ENCODE results near the gene SIM1.

DNA sequence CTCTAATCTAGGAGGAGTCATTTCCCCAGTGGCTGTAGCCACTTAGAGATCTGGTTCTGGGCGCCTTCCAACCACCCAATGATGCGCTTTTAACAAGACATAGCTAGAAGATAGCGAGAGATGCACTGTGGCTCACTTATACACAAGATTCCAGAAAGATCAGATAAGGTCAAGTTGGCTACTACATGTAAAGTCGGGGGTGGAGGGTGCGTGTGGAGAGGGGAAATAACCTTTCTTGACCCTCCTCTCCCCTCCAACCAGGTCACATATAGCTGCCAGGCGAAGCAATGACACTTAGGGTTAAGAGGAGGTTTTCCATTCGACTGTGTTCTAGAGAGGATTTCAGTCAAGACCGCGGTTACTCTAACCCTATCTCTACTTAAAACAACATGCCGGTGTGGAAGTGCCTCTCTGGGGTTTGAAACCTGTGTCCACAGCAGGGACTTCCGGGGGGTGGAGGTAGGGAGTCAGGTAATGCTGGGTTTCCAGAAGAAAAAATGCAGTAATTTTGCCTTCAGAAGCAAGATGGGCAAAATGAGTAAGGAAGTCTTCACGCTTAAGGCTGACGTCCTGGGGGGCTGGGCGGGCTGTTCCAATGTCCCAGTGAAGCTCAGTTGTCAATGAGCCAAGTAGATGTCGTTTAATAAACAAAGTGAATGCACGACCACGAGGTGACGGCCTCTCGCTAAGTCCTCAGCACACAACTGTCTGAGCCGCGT is 1.8 kb upstream of the SIM1 start:
- TF ChIP-seq, protein P1, sequence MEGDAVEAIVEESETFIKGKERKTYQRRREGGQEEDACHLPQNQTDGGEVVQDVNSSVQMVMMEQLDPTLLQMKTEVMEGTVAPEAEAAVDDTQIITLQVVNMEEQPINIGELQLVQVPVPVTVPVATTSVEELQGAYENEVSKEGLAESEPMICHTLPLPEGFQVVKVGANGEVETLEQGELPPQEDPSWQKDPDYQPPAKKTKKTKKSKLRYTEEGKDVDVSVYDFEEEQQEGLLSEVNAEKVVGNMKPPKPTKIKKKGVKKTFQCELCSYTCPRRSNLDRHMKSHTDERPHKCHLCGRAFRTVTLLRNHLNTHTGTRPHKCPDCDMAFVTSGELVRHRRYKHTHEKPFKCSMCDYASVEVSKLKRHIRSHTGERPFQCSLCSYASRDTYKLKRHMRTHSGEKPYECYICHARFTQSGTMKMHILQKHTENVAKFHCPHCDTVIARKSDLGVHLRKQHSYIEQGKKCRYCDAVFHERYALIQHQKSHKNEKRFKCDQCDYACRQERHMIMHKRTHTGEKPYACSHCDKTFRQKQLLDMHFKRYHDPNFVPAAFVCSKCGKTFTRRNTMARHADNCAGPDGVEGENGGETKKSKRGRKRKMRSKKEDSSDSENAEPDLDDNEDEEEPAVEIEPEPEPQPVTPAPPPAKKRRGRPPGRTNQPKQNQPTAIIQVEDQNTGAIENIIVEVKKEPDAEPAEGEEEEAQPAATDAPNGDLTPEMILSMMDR (IDR thresholded peaks at IDR 0.05; ENCODE audit: poor library complexity) = no peak
- no peak for TF ChIP-seq EZH2 (IDR thresholded peaks at IDR 0.05; ENCODE audit: borderline replicate concordance)
- peak; percentile 78 for TF ChIP-seq EZH2phosphoT487 (IDR thresholded peaks at IDR 0.05; ENCODE audit: low read depth, severe bottlenecking, unreplicated experiment)

Data from hepatocyte (in vitro differentiated cells).